ENCODE data around the gene AMBRA1. TPM values are rescaled to one million over a fixed set of nuclear protein-coding genes. Genes with fewer than 3 reads are reported as not detected.

The AMBRA1 gene
- total RNA-seq, 3 donors from 2014 or later (not counting 1 experiment from before 2014, with no cell fraction given): 41.3 to 52.7 (median 46.2) TPM

- H3K27me3 Mint-ChIP-seq (ENCODE audit: low read depth in 2 of 2): no peaks in the 10 kb centered on the region
- Histone ChIP-seq H3K4me3 (ENCODE audit: low read length) (no peak overlapping the region), H3K36me3 (ENCODE audit: control insufficient read depth, insufficient read depth, low read length) (peaks cover 9% of the 10 kb centered on the region), H3K9me3 (ENCODE audit: control insufficient read depth, insufficient read depth, low read length) (no peaks in the 10 kb centered on the region), H3K4me1 (ENCODE audit: control insufficient read depth, insufficient read depth, low read length) (no peaks in the 10 kb centered on the region), H3K27me3 (ENCODE audit: control insufficient read depth, insufficient read depth, low read length) (no peaks in the 10 kb centered on the region), H3K27ac (ENCODE audit: low read length) (no peak overlapping the region)
- no peak for TF ChIP-seq CTCF (IDR thresholded peaks at IDR 0.05)
- H3K36me3 Mint-ChIP-seq: no peaks in the 10 kb centered on the region
- ATAC-seq (no peak), DNase-seq (no peak)
- H3K4me1 Mint-ChIP-seq: peaks cover 14 to 28% of the 10 kb centered on the region in 2 donors
- H3K4me3 Mint-ChIP-seq: no peak overlapping the region
- intact Hi-C loops (cut with micrococcal nuclease): no loop called here
- H3K9me3 Mint-ChIP-seq: no peaks in the 10 kb centered on the region
- H3K27ac Mint-ChIP-seq: no peak overlapping the region
- 99% methylated on average over 5 of the region's 5 CpGs for WGBS (ENCODE audit: insufficient coverage)
Observed at GRCh38 chr11:46463701-46464421, 130.0 kb downstream of the AMBRA1 start.

- Mint-ChIP-seq H3K27me3 (ENCODE audit: low read depth in 2 of 2) (no peaks in the 10 kb centered on the region), H3K36me3 (no peaks in the 10 kb centered on the region), H3K4me1 (peaks cover 14 to 28% of the 10 kb centered on the region in 2 donors), H3K4me3 (no peak overlapping the region), H3K27ac (no peak overlapping the region), H3K9me3 (no peaks in the 10 kb centered on the region)
- no peak for ATAC-seq
- no peaks in the 10 kb centered on the region for H3K27me3 ChIP-seq (ENCODE audit: control insufficient read depth, insufficient read depth, low read length)
- intact Hi-C loops (cut with micrococcal nuclease): no loop called here
- H3K27ac ChIP-seq (ENCODE audit: low read length): no peak overlapping the region
- 100% methylated on average over 1 of the region's 1 CpG for WGBS (ENCODE audit: insufficient coverage)
- no peaks in the 10 kb centered on the region for H3K4me1 ChIP-seq (ENCODE audit: control insufficient read depth, insufficient read depth, low read length)
- H3K4me3 ChIP-seq (ENCODE audit: low read length): no peak overlapping the region
- no peak for TF ChIP-seq CTCF (IDR thresholded peaks at IDR 0.05)
- peaks cover 3% of the 10 kb centered on the region for H3K36me3 ChIP-seq (ENCODE audit: control insufficient read depth, insufficient read depth, low read length)
- DNase-seq: no peak
- no peaks in the 10 kb centered on the region for H3K9me3 ChIP-seq (ENCODE audit: control insufficient read depth, insufficient read depth, low read length)
Observed at GRCh38 chr11:46461461-46461927, 132.3 kb downstream of the AMBRA1 start.

- Mint-ChIP-seq H3K4me3 (no peak overlapping the region), H3K27me3 (ENCODE audit: low read depth in 2 of 2) (no peaks in the 10 kb centered on the region), H3K36me3 (no peaks in the 10 kb centered on the region), H3K9me3 (no peaks in the 10 kb centered on the region), H3K4me1 (peaks cover 23 to 24% of the 10 kb centered on the region in 2 donors), H3K27ac (no peak overlapping the region)
- WGBS (ENCODE audit: insufficient coverage): 100% methylated on average over 2 of the region's 2 CpGs
- TF ChIP-seq CTCF (IDR thresholded peaks at IDR 0.05): no peak
- DNase-seq (no peak), ATAC-seq (no peak)
- intact Hi-C loops (cut with micrococcal nuclease): no loop called here
- H3K36me3 ChIP-seq (ENCODE audit: control insufficient read depth, insufficient read depth, low read length): no peaks in the 10 kb centered on the region
- H3K4me3 ChIP-seq (ENCODE audit: low read length): no peak overlapping the region
- H3K4me1 ChIP-seq (ENCODE audit: control insufficient read depth, insufficient read depth, low read length): no peaks in the 10 kb centered on the region
- no peaks in the 10 kb centered on the region for H3K27me3 ChIP-seq (ENCODE audit: control insufficient read depth, insufficient read depth, low read length)
- no peak overlapping the region for H3K27ac ChIP-seq (ENCODE audit: low read length)
- no peaks in the 10 kb centered on the region for H3K9me3 ChIP-seq (ENCODE audit: control insufficient read depth, insufficient read depth, low read length)
Observed at GRCh38 chr11:46458491-46458890, 135.3 kb downstream of the AMBRA1 start.

All from natural killer cell (primary cell).